ENCODE results near the gene RHBDL1.

- TF ChIP-seq CTCF (IDR thresholded peaks at IDR 0.05) (no peak), POLR2A (IDR thresholded peaks at IDR 0.05) (no peak)
These were observed 4.5 kb downstream of the RHBDL1 start, which contains the start of gene STUB1 for GRCh38 chr16:679814-680624.
